Common myeloid progenitor, CD34-positive (primary cell): ENCODE results near the gene HOXD4.
A peak's percentile ranks its signal among the peaks of the same experiment; 100 is the strongest.

Experiments
- CTCF ChIA-PET: fragments of 350-600 bp; sonication (Branson Sonifier 250); formaldehyde crosslinking; loops from one replicate; lab custom pipeline; 2021; ENCODE audit warnings: antibody characterized with exemption; lab: Charles Lee
- POLR2A ChIA-PET: fragments of 350-600 bp; sonication (Branson Sonifier 250); formaldehyde crosslinking; loops from one replicate; lab custom pipeline; 2021; ENCODE audit warnings: antibody characterized with exemption; lab: Charles Lee
- DNase-seq, 3 donors: peaks; one replicate each; pipeline versions ENCODE4 v3.0.0 to v3.0.0-alpha.2; 2013
- H3K27ac ChIP-seq, 2 experiments: 1 replicate in 1 of 2; 2 replicates in 1 of 2; pipeline ENCODE4 v1.7.0; 2013; ENCODE audit warnings: inconsistent platforms in 2 of 2, low read length in 2 of 2, mild to moderate bottlenecking in 2 of 2, low read depth in 1 of 2, moderate library complexity in 1 of 2; ENCODE audit not compliant: severe bottlenecking in 2 of 2, insufficient read depth in 1 of 2, poor library complexity in 1 of 2
- H3K27me3 ChIP-seq, 5 experiments: replicated peaks in 2 of 5; 1 replicate in 3 of 5; 2 replicates in 2 of 5; pipeline versions ENCODE4 v1.6.1 to v1.7.0; 2013; ENCODE audit warnings: low read length in 4 of 5, mild to moderate bottlenecking in 2 of 5, moderate library complexity in 2 of 5, inconsistent platforms in 1 of 5; ENCODE audit not compliant: insufficient read depth in 5 of 5, control insufficient read depth in 4 of 5
- H3K36me3 ChIP-seq, 4 experiments: 1 replicate in 2 of 4; 2 replicates in 2 of 4; pipeline versions ENCODE4 v1.6.1 to v1.7.0; 2013; ENCODE audit warnings: low read length in 3 of 4, control low read depth in 1 of 4, mild to moderate bottlenecking in 1 of 4; ENCODE audit not compliant: control insufficient read depth in 4 of 4, insufficient read depth in 4 of 4
- H3K4me1 ChIP-seq, 4 experiments: 1 replicate in 3 of 4; 2 replicates in 1 of 4; pipeline versions ENCODE4 v1.6.1 to v1.7.1; 2013; ENCODE audit warnings: low read length in 3 of 4, mild to moderate bottlenecking in 3 of 4, control low read depth in 1 of 4, inconsistent platforms in 1 of 4, moderate library complexity in 1 of 4; ENCODE audit not compliant: control insufficient read depth in 4 of 4, insufficient read depth in 4 of 4; ENCODE audit errors: control extremely low read depth in 1 of 4
- H3K4me3 ChIP-seq, 7 experiments: 1 replicate in 4 of 7; 2 replicates in 3 of 7; pipeline versions ENCODE4 v1.5.1 to v1.7.0; 2013; ENCODE audit warnings: mild to moderate bottlenecking in 7 of 7, low read length in 6 of 7, moderate library complexity in 6 of 7, inconsistent platforms in 2 of 7, low read depth in 2 of 7, control low read depth in 1 of 7; ENCODE audit not compliant: insufficient read depth in 4 of 7, control insufficient read depth in 1 of 7; ENCODE audit errors: extremely low read depth in 1 of 7
- H3K9me3 ChIP-seq, 5 experiments: 1 replicate in 4 of 5; 2 replicates in 1 of 5; pipeline versions ENCODE4 v1.6.1 to v1.7.1; 2013; ENCODE audit warnings: low read length in 4 of 5, mild to moderate bottlenecking in 2 of 5, inconsistent platforms in 1 of 5, low read depth in 1 of 5, moderate library complexity in 1 of 5; ENCODE audit not compliant: control insufficient read depth in 4 of 5, insufficient read depth in 2 of 5; ENCODE audit errors: control extremely low read depth in 1 of 5
- WGBS: methylation state at CpG from one replicate; pipeline ENCODE4 v1.1.5; 2013; ENCODE audit not compliant: insufficient coverage; 5-methylcytosine and 5-hydroxymethylcytosine counted together

Gene HOXD4

DNA sequence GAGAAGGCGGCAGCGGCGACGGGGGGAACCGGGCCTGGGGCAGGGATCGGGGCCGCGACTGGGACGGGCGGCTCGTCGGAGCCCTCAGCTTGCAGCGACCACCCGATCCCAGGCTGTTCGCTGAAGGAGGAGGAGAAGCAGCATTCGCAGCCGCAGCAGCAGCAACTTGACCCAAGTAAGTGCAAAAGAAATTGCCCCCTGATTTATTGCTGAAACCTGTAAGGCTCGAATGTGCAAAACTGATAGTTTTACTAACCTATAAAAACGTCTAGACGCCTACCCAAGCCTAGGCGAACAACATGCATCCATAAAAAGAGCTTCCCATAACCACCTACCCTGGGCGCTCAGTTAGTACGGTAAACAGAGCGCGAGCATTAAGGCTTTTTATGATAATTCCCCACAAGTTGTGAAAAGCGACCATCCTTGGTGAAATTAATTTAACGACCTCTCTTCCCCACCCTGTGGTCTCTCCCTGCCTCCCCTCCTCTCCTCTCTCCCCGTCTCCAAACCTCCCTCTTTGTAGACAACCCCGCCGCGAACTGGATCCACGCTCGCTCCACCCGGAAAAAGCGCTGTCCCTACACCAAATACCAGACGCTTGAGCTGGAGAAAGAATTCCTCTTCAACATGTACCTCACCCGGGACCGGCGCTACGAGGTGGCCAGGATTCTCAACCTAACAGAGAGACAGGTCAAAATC lies 27.8 kb upstream of the HOXD4 start:
- DNase-seq: no peak
- Histone ChIP-seq H3K27ac (no peak overlapping the region), H3K9me3 (no peaks in the 10 kb centered on the region), H3K4me3 (no peak overlapping the region), H3K36me3 (no peaks in the 10 kb centered on the region), H3K27me3 (peaks cover 20 to 99% (median 74%) of the 10 kb centered on the region in 5 experiments), H3K4me1 (peaks cover 0 to 12% (median 10%) of the 10 kb centered on the region in 4 experiments)
- POLR2A ChIA-PET: no interaction called here
- WGBS: 7% methylated on average over 29 of the region's 40 CpGs
- CTCF ChIA-PET: interaction anchor here (1.0 to 5.2 kb wide), 4 partner anchors 9 to 32 kb away, joined by 3 to 24 read pairs (median 6); no protein-coding TSS in a partner anchor

DNA sequence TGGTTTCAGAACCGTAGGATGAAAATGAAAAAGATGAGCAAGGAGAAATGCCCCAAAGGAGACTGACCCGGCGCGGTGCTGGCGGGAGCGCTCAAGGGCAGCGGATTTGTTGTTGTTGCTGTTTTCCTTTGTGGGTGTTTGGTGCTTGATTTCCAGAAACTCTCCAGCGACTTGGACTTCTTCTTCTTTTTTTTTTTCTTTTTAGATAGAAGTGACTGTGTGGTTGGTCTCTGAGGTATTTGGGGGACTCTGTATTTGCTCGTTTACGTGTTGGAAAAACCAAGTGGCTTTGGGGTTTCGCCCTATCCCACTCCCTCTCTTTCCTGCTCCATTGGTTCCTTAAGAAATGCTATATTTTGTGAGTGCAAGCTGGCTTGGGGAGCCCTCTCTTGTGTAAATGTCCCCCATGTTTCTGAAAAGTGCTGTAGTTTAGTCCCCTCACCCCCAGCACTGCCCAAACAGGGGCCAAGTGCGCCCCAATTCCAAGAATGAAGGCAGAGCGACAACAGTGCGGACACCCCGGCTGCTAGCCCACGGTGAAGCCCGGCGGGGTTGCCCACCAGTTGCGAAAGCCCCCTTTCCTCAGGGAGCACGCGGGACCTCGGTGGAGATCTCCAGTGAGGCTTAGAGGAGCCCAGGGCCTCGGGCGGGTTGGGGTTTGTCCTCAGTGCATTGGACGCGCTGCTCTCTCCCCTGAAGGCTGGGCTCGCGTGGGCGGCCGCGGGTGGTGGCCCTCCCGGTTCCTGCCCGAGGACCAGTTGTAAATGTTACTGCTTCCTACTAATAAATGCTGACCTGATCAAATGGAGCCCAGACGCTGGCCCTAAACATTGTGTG lies 27.0 kb upstream of the HOXD4 start:
- no peak overlapping the region for H3K4me3 ChIP-seq
- H3K9me3 ChIP-seq: no peaks in the 10 kb centered on the region
- ChIA-PET CTCF (interaction anchor here (1.0 to 5.2 kb wide), 6 partner anchors 8 to 1039 kb away, joined by 3 to 32 read pairs (median 6); no protein-coding TSS in a partner anchor), POLR2A (no interaction called here)
- peaks cover 0 to 17% (median 12%) of the 10 kb centered on the region in 4 experiments for H3K4me1 ChIP-seq
- DNase-seq: no peak
- WGBS: 12% methylated on average over 29 of the region's 34 CpGs
- H3K27me3 ChIP-seq: peaks cover 20 to 99% (median 70%) of the 10 kb centered on the region in 5 experiments
- no peaks in the 10 kb centered on the region for H3K36me3 ChIP-seq
- H3K27ac ChIP-seq: no peak overlapping the region

DNA sequence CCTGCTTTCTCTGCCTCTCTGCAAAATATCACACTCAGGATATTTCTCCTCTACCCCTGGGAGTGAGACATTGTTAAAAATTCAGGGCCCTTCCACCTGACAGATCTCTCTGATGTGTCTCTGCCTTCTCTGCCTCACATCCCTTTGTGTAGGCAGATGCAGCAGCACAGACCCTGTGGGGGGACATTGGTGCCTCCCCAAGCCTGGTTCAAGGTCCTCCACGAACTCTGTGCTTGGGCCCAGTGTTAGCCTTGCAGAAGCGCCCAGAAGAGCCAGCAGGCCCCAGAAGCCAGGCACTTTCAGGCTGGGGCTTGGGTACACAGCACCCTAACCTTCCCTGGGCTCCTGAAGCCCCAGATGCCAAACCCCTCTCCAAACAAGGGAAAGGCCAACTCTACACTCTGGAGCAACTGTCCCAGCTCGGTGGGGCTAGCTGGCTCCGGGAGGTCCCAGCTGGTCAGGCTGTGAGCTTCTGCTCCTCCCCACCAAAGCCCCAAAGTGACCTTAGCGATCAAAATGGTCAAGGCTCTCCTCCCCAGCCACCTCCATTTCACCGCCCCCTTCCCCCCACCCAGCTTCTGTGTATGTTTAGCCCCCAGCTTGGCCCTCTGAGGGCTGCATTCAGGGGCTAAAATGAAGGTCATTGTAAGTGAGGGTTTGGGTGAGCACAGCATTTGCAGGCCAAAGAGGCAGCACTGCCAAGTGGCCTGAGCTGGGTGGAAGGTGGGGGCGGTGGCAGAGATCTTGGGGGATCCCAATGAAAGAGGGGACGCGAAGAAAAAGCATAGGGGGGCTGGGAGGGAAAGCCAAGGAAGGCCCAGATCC lies 26.2 kb upstream of the HOXD4 start:
- WGBS: 29% methylated on average over 7 of the region's 9 CpGs
- Histone ChIP-seq H3K27me3 (peaks cover 18 to 99% (median 67%) of the 10 kb centered on the region in 5 experiments), H3K9me3 (no peaks in the 10 kb centered on the region), H3K4me1 (peaks cover 0 to 22% (median 16%) of the 10 kb centered on the region in 4 experiments), H3K27ac (no peak overlapping the region), H3K4me3 (no peak overlapping the region), H3K36me3 (no peaks in the 10 kb centered on the region)
- CTCF ChIA-PET: interaction anchor here (0.6 to 5.2 kb wide), 11 partner anchors 10 to 1209 kb away, joined by 3 to 44 read pairs (median 4); no protein-coding TSS in a partner anchor
- POLR2A ChIA-PET: no interaction called here
- no peak for DNase-seq

DNA sequence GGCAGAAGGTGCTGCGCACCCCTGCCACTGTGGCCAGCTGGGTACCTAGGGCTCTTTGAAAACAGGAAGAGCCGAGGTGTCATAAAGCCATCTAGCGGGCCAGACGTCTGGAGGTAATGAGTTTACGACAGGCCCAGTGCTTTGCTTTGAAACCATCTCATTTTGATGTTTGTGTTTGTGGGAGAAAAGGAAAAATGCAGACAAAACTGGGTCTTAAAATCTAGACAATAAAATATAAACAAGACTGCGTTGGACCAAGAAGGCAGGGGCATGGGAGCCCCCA lies 25.6 kb upstream of the HOXD4 start:
- H3K4me1 ChIP-seq: peaks cover 0 to 25% (median 18%) of the 10 kb centered on the region in 4 experiments
- H3K27me3 ChIP-seq: peaks cover 13 to 99% (median 64%) of the 10 kb centered on the region in 5 experiments
- 25% methylated on average over 5 of the region's 6 CpGs for WGBS
- ChIA-PET CTCF (interaction anchor here (0.6 to 4.6 kb wide), 12 partner anchors 10 to 1209 kb away, joined by 3 to 44 read pairs (median 4); no protein-coding TSS in a partner anchor), POLR2A (no interaction called here)
- H3K4me3 ChIP-seq: no peak overlapping the region
- H3K9me3 ChIP-seq: no peaks in the 10 kb centered on the region
- DNase-seq: peak in 1 of 3 donors; percentile 43
- no peak overlapping the region for H3K27ac ChIP-seq
- no peaks in the 10 kb centered on the region for H3K36me3 ChIP-seq

DNA sequence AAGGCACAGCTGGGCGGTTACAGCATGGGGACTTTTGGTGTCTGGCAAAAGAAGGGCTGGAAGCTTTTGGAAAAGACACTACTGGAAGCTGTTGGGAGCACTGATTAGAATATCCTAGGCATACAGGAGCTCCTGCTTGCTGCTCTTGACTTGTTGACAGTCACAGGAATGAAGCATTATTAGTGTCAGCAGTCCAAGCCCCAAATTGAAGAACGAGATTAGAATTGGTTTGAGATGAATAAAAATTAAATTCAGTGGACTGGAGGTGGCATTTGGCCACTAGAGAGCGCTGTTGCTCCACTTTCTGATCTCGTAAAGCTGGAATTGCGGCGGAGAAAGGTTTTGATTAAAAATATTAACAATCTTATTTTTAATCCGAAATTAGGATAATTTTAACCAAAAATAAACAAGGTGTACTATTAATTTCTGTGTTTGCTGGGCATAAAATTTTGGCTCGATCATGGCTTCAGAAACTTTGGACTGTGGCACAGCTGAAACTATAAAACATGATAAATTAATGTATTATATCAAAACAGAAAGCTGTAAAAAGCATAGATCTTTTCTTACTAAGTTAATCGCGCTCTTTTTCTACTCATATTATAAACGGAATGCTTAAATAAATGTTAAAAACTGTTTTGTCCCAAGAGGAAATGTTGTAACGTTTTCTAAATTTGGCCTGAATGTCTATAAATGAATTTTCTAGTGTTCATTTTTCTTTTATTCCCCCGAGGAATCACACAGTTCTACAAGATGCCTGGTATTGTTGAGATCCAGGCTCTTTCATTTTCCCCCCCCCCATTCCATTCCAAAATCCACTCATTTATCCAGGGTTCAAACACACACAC lies 24.2 kb upstream of the HOXD4 start:
- peak; percentile 72 to 86 (median 76) for DNase-seq
- Histone ChIP-seq H3K27ac (no peak overlapping the region), H3K4me1 (peaks cover 3 to 25% (median 18%) of the 10 kb centered on the region in 4 experiments), H3K27me3 (peaks cover 22 to 99% (median 64%) of the 10 kb centered on the region in 5 experiments), H3K36me3 (no peaks in the 10 kb centered on the region), H3K9me3 (no peaks in the 10 kb centered on the region), H3K4me3 (no peak overlapping the region)
- POLR2A ChIA-PET: interaction anchor here (0.9 kb wide), 1 partner anchor 34 kb away, joined by 4 read pairs; no protein-coding TSS in a partner anchor
- CTCF ChIA-PET: interaction anchor here (0.6 to 4.6 kb wide), 32 partner anchors 9 to 1038 kb away, joined by 3 to 44 read pairs (median 4); partner anchors contain the start of gene HOXD12
- WGBS: 10% methylated on average over 2 of the region's 13 CpGs

DNA sequence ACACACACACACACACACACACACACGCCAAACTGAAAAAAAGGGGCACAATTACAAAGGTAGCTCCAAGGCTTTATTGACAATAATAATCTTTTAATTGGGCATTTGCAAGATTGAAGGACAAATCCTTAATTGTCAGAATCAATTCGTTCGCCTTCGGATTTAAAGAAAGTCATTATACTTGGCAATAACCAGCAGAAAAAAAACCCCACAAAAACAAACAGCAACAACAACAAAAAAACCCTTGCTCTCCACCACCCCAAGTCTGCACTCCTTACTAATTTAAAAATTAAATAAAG lies 23.6 kb upstream of the HOXD4 start:
- Histone ChIP-seq H3K4me3 (no peak overlapping the region), H3K9me3 (no peaks in the 10 kb centered on the region), H3K4me1 (peaks cover 4 to 19% (median 12%) of the 10 kb centered on the region in 4 experiments), H3K36me3 (no peaks in the 10 kb centered on the region), H3K27ac (no peak overlapping the region), H3K27me3 (peaks cover 26 to 99% (median 64%) of the 10 kb centered on the region in 5 experiments)
- POLR2A ChIA-PET: no interaction called here
- no peak for DNase-seq
- CTCF ChIA-PET: interaction anchor here (0.9 to 4.6 kb wide), 18 partner anchors 11 to 1035 kb away, joined by 3 to 44 read pairs (median 5); partner anchors contain the start of gene HOXD12
- WGBS: no CpG with 5 or more reads among the region's 4 CpGs
